ENCODE data around the gene MTHFD1.

DNA sequence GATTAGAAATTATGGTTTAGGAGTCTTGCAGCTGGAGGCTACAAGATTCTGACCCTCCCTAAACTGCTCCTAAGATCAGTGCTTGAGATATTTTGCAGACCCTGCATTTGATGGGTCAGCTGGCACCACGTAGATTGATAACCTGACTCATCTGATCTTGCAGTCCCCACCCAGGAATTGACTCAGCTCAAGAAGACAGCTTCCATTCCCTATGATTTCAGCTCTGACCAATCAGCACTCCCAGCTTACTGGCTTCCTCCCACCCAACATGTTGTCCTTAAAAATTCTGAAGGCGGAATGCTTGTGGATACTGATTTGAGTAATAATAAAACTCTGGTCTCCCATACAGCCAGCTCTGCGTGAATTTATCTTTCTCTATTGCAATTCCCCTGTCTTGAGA is 23.2 kb upstream of the MTHFD1 start:
- no peak for TF ChIP-seq POLR2A (IDR thresholded peaks at IDR 0.05)
- TF ChIP-seq, protein P1, sequence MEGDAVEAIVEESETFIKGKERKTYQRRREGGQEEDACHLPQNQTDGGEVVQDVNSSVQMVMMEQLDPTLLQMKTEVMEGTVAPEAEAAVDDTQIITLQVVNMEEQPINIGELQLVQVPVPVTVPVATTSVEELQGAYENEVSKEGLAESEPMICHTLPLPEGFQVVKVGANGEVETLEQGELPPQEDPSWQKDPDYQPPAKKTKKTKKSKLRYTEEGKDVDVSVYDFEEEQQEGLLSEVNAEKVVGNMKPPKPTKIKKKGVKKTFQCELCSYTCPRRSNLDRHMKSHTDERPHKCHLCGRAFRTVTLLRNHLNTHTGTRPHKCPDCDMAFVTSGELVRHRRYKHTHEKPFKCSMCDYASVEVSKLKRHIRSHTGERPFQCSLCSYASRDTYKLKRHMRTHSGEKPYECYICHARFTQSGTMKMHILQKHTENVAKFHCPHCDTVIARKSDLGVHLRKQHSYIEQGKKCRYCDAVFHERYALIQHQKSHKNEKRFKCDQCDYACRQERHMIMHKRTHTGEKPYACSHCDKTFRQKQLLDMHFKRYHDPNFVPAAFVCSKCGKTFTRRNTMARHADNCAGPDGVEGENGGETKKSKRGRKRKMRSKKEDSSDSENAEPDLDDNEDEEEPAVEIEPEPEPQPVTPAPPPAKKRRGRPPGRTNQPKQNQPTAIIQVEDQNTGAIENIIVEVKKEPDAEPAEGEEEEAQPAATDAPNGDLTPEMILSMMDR (IDR thresholded peaks at IDR 0.05), result no peak
- no peak for TF ChIP-seq POLR2AphosphoS5 (IDR thresholded peaks at IDR 0.05)
